ENCODE measurements around the gene SLC4A8. TPM values are rescaled to one million over a fixed set of nuclear protein-coding genes. Genes with fewer than 3 reads are reported as not detected.

SLC4A8 gene
- total and polyA plus RNA-seq, 7 donors, result under 0.01 to 3.0 (median 0.71) TPM

GRCh38 chr12:51413149-51413548 lies 11.5 kb upstream of the SLC4A8 start:
- no peak for DNase-seq
- TF ChIP-seq CTCF (IDR thresholded peaks at IDR 0.05) (no peak), EP300 (IDR thresholded peaks at IDR 0.05) (no peak), POLR2AphosphoS5 (IDR thresholded peaks at IDR 0.05) (no peak), POLR2A (IDR thresholded peaks at IDR 0.05) (no peak)
- no peaks in the 10 kb centered on the region for H3K9me3 ChIP-seq
- no peaks in the 10 kb centered on the region for H3K36me3 ChIP-seq
- H3K4me1 ChIP-seq, result no peaks in the 10 kb centered on the region
- intact Hi-C loops (cut with DNase I), result no loop called here
- H3K27me3 ChIP-seq, result no peaks in the 10 kb centered on the region
- H3K27ac ChIP-seq, result no peak overlapping the region
- H3K4me3 ChIP-seq, result no peak overlapping the region

- Histone ChIP-seq H3K27me3 (no peaks in the 10 kb centered on the region), H3K4me3 (no peak overlapping the region), H3K36me3 (no peaks in the 10 kb centered on the region), H3K27ac (no peak overlapping the region), H3K4me1 (no peaks in the 10 kb centered on the region), H3K9me3 (no peaks in the 10 kb centered on the region)
- DNase-seq, result no peak
- WGBS, 2 donors, result 93 to 95% methylated on average over 3 of the region's 3 CpGs
- no peak for TF ChIP-seq CTCF (IDR thresholded peaks at IDR 0.05)
- no peak for TF ChIP-seq EP300 (IDR thresholded peaks at IDR 0.05)
- TF ChIP-seq POLR2A (IDR thresholded peaks at IDR 0.05), result no peak
- intact Hi-C loops (cut with DNase I), result no loop called here
These were observed 10.8 kb upstream of the SLC4A8 start for GRCh38 chr12:51413791-51414190.

DNA sequence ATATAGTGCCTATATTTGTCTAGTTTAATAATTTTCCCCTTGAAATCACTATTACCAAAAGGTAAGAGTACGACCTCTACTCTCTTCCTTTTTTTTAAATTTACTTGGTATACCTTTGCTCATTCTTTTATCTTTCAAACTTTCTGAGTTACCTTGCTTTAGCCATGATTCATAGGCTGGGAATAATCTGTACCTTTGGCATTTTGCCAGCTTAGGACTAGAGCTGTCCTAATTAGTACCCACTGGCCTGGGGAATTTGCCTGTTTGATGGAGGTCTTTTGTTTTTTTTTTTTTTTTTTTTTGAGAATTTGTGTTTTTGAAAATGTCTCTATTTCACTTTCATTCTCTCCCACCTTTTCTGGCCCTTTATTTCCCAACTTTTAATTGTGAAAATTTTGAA lies 8.7 kb upstream of the SLC4A8 start:
- intact Hi-C loops (cut with DNase I), result no loop called here
- Histone ChIP-seq H3K4me3 (no peak overlapping the region), H3K36me3 (no peaks in the 10 kb centered on the region), H3K9me3 (no peaks in the 10 kb centered on the region), H3K27me3 (no peaks in the 10 kb centered on the region), H3K27ac (no peak overlapping the region), H3K4me1 (no peaks in the 10 kb centered on the region)
- 96 to 98% methylated on average over 1 of the region's 1 CpG for WGBS, 2 donors
- DNase-seq, result no peak
- TF ChIP-seq EP300 (IDR thresholded peaks at IDR 0.05), result no peak
- no peak for TF ChIP-seq CTCF (IDR thresholded peaks at IDR 0.05)
- no peak for TF ChIP-seq POLR2AphosphoS5 (IDR thresholded peaks at IDR 0.05)
- TF ChIP-seq POLR2A (IDR thresholded peaks at IDR 0.05), result no peak

DNA sequence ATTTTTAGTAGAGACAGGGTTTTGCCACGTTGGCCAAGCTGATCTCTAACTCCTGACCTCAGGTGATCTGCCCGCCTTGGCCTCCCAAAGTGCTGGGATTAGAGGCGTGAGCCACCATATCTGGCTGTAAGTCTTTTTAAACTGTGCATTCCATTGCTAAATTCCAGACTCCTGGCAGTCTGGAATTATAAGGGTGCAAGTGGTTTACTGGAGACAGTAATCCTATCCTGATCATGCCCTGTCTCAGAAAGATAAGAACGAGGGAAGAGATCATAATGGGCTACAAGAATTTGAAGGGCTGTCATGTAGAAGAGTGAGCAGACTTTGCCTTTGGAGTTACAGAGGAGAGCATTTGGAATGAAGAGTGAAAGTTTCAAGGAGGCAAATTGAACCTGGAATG lies 6.8 kb upstream of the SLC4A8 start:
- H3K9me3 ChIP-seq, result no peaks in the 10 kb centered on the region
- TF ChIP-seq POLR2AphosphoS5 (IDR thresholded peaks at IDR 0.05) (no peak), POLR2A (IDR thresholded peaks at IDR 0.05) (no peak), CTCF (IDR thresholded peaks at IDR 0.05) (no peak), EP300 (IDR thresholded peaks at IDR 0.05) (no peak)
- no peaks in the 10 kb centered on the region for H3K4me1 ChIP-seq
- intact Hi-C loops (cut with DNase I), result no loop called here
- no peaks in the 10 kb centered on the region for H3K36me3 ChIP-seq
- no peak overlapping the region for H3K4me3 ChIP-seq
- DNase-seq, result no peak
- H3K27me3 ChIP-seq, result peaks cover 0 to 4% (median 3%) of the 10 kb centered on the region in 3 donors
- 77 to 84% methylated on average over 4 of the region's 4 CpGs for WGBS, 2 donors
- H3K27ac ChIP-seq, result no peak overlapping the region

DNA sequence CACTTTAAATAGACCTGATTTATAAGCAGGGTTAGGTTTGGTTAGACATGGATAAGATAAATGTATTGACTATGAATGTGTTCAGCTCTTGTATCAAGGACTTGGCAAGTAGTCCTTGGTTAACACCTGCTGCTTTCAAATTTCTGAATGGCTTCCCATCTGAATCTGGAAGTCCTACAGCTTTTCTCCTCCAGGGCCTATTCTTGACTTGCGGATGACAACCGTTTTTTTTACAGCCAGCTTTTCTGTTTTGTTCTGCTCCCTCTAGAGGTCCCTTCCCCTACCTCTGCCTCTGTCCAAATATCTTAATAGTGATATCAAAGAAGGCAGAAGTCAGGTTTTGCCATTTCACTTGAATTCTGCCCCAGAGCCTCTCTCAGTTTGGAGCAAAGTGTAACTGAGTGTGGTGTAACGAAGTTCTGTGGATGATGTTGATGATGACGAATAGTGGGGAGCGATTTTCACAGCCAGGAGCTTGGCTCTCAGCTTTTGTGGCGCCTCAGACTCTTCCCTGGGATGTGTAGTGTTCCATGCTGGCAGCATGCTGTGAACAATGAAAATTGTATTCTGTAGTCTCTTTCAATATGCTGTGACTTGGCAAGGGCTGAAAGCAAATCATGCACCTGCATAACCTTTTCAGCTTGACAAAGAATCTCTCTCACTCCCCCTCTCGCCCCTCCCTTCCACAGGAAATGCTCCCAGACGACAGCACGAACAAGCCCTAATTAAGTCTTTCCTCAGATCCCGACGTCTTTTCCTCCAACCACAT lies 5.0 kb upstream of the SLC4A8 start:
- no peak for TF ChIP-seq CTCF (IDR thresholded peaks at IDR 0.05)
- no peak for TF ChIP-seq EP300 (IDR thresholded peaks at IDR 0.05)
- no peak for TF ChIP-seq POLR2A (IDR thresholded peaks at IDR 0.05)
- TF ChIP-seq POLR2AphosphoS5 (IDR thresholded peaks at IDR 0.05), result no peak
- no peak overlapping the region for H3K27ac ChIP-seq
- intact Hi-C loops (cut with DNase I), result loop anchor here (5.0 kb wide), 1 partner anchor 113 kb away; no protein-coding TSS in a partner anchor
- DNase-seq, result no peak
- H3K27me3 ChIP-seq, result peaks cover 0 to 7% (median 4%) of the 10 kb centered on the region in 3 donors
- no peak overlapping the region for H3K4me3 ChIP-seq
- WGBS, 2 donors, result 50 to 55% methylated on average over 11 of the region's 11 CpGs
- no peaks in the 10 kb centered on the region for H3K36me3 ChIP-seq
- peaks cover 0 to 5% (median 3%) of the 10 kb centered on the region in 4 donors for H3K4me1 ChIP-seq
- no peaks in the 10 kb centered on the region for H3K9me3 ChIP-seq
